ENCODE data around the gene ITGA2.

The ITGA2 gene

DNA sequence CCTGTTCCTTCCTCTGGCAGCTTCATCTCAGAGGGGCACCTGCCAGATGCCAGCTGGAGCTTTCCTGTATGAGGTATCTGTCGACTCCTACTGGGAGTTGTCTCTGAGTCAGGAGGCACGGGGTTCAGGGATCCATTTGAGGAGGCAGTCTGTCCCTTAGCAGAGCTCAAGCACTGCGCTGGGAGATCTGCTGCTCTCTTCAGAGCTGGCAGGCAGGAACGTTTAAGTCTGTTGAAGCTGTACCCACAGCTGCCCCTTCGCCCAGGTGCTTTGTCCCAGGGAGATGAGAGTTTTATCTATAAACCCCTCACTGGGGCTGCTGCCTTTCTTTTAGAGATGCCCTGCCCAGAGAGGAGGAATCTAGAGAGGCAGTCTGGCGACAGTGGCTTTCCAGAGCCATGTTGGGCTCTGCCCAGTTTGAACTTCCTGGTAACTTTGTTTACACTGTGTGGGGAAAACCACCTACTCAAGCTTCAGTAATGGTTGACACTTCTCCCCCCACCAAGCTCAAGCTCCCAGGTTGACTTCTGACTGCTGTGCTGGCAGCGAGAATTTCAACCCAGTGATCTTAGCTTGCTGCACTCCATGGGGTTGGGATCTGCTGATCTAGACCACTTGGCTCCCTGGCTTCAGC lies 11.8 kb upstream of the ITGA2 start:
- H3K27me3 ChIP-seq (ENCODE audit: control insufficient read depth, insufficient read depth, low read length) = no peaks in the 10 kb centered on the region
- H3K4me2 ChIP-seq (ENCODE audit: low read length) = no peak overlapping the region
- TF ChIP-seq, protein P1, sequence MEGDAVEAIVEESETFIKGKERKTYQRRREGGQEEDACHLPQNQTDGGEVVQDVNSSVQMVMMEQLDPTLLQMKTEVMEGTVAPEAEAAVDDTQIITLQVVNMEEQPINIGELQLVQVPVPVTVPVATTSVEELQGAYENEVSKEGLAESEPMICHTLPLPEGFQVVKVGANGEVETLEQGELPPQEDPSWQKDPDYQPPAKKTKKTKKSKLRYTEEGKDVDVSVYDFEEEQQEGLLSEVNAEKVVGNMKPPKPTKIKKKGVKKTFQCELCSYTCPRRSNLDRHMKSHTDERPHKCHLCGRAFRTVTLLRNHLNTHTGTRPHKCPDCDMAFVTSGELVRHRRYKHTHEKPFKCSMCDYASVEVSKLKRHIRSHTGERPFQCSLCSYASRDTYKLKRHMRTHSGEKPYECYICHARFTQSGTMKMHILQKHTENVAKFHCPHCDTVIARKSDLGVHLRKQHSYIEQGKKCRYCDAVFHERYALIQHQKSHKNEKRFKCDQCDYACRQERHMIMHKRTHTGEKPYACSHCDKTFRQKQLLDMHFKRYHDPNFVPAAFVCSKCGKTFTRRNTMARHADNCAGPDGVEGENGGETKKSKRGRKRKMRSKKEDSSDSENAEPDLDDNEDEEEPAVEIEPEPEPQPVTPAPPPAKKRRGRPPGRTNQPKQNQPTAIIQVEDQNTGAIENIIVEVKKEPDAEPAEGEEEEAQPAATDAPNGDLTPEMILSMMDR (IDR thresholded peaks at IDR 0.05) = no peak
- H3K36me3 ChIP-seq (ENCODE audit: control insufficient read depth, insufficient read depth, low read length) = no peaks in the 10 kb centered on the region
- no peak overlapping the region for H3K4me3 ChIP-seq (ENCODE audit: low read depth, low read length)
- no peaks in the 10 kb centered on the region for H3K4me1 ChIP-seq
- no peak overlapping the region for H2AFZ ChIP-seq
- no peak overlapping the region for H3K9ac ChIP-seq
- H3K79me2 ChIP-seq = no peaks in the 10 kb centered on the region
- H3K27ac ChIP-seq = no peak overlapping the region
- no peaks in the 10 kb centered on the region for H3K9me3 ChIP-seq (ENCODE audit: control insufficient read depth, low read length)

DNA sequence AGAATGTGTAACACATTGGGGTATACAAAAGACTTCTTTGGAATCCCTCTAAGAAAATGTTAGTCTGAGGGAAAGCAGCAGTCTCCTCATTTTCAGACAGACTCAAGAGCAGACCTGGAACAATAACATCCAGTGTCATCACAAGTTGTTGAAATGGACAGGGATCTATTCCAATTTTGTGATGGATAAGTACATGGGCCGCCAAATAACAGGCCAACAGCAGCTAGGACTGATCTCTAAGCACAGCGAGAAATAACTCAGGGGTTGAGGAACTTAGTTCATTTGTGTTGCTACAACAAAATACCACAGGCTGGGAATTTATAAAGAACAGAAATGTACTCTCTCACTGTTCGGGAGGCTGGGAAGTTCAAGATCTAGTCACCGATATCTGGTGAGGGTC lies 7.6 kb upstream of the ITGA2 start:
- no peaks in the 10 kb centered on the region for H3K4me1 ChIP-seq
- no peaks in the 10 kb centered on the region for H3K36me3 ChIP-seq (ENCODE audit: control insufficient read depth, insufficient read depth, low read length)
- no peak overlapping the region for H2AFZ ChIP-seq
- H3K9ac ChIP-seq = no peak overlapping the region
- no peak overlapping the region for H3K4me2 ChIP-seq (ENCODE audit: low read length)
- no peaks in the 10 kb centered on the region for H3K27me3 ChIP-seq (ENCODE audit: control insufficient read depth, insufficient read depth, low read length)
- TF ChIP-seq, protein P1 (IDR thresholded peaks at IDR 0.05) = no peak
- H3K79me2 ChIP-seq = no peaks in the 10 kb centered on the region
- H3K27ac ChIP-seq = no peak overlapping the region
- no peaks in the 10 kb centered on the region for H3K9me3 ChIP-seq (ENCODE audit: control insufficient read depth, low read length)
- H3K4me3 ChIP-seq (ENCODE audit: low read depth, low read length) = no peak overlapping the region

DNA sequence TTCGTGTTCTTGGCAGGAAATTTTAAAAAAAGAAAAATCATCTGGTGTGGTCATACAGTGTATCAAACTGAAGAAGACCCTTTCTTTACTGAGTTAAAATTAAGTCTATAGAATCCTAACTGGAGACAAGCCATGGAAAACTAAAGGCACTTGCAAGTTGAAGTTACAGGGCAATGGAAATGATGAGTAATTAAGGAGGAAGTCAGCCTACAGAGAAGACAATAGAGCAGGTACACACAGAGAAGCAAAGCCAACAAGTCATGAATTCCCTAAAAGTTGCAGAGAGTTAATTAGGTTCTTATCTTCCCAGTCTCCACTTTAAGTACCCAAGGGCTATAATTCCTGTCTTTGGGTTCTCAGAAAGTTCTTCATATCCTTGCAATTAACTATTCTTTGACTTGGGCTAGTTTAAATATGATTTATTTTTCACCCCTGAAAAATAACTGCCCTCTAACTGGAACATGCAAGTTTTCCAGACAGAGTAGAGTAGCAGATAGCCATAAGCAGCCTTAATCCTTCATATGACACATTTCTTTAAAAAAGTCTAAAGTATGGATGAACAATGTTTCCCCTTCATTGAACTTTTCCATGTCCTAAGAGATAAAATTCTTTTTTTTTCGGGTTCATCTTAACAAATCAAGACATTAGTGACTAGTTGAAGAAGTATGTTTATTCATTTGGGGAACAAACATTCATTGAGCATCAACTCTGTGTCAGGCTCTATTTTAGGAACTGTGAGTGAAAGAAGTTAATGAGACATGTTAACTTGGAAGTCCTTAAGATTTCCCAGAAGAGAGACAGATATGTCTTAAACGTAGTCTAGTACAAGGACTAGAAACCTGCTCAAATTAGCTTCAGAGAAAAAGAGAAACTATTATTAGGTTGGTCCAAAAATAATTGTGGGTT lies 5.2 kb upstream of the ITGA2 start:
- TF ChIP-seq, protein P1 (IDR thresholded peaks at IDR 0.05) = no peak
- H3K4me1 ChIP-seq = peaks cover 6% of the 10 kb centered on the region
- H2AFZ ChIP-seq = no peak overlapping the region
- no peaks in the 10 kb centered on the region for H3K79me2 ChIP-seq
- H3K36me3 ChIP-seq (ENCODE audit: control insufficient read depth, insufficient read depth, low read length) = no peaks in the 10 kb centered on the region
- H3K4me2 ChIP-seq (ENCODE audit: low read length) = no peak overlapping the region
- H3K9ac ChIP-seq = no peak overlapping the region
- no peaks in the 10 kb centered on the region for H3K27me3 ChIP-seq (ENCODE audit: control insufficient read depth, insufficient read depth, low read length)
- H3K27ac ChIP-seq = no peak overlapping the region
- no peak overlapping the region for H3K4me3 ChIP-seq (ENCODE audit: low read depth, low read length)
- H3K9me3 ChIP-seq (ENCODE audit: control insufficient read depth, low read length) = no peaks in the 10 kb centered on the region

DNA sequence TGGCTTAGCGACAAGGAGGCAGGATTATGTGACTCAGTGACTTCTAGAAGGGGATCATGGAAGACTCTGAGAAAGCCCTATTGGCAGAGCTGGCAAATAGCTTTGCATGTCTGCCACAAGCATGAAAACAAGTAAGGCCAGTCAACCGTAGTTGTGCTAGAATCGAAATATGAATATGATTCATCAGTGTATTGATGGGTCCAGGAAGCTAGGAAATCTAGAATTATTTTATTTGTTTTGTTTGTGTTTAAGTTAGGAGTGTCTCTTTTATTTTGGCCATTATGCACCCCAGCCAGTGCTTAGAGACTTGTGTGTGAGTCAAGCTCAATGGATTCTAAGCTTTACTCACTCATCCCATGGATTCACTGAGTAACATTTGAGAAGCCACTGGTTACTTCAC lies 3.8 kb upstream of the ITGA2 start:
- Histone ChIP-seq H3K27me3 (ENCODE audit: control insufficient read depth, insufficient read depth, low read length) (no peaks in the 10 kb centered on the region), H3K27ac (no peak overlapping the region), H2AFZ (no peak overlapping the region), H3K9ac (no peak overlapping the region), H3K79me2 (no peaks in the 10 kb centered on the region), H3K4me2 (ENCODE audit: low read length) (no peak overlapping the region), H3K4me1 (peaks cover 6% of the 10 kb centered on the region), H3K36me3 (ENCODE audit: control insufficient read depth, insufficient read depth, low read length) (no peaks in the 10 kb centered on the region), H3K4me3 (ENCODE audit: low read depth, low read length) (no peak overlapping the region), H3K9me3 (ENCODE audit: control insufficient read depth, low read length) (no peaks in the 10 kb centered on the region)
- TF ChIP-seq, protein P1 (IDR thresholded peaks at IDR 0.05) = no peak

Measured in parathyroid adenoma (tissue), 2 donors.